Upper lobe of right lung (tissue), 1 donor: ENCODE results near the gene RAB8B. TPM values are rescaled to one million over a fixed set of nuclear protein-coding genes. Genes with fewer than 3 reads are reported as not detected.

Experiments
- ATAC-seq: fragments of 200-7000 bp; cut with Tn5 transposase; one replicate; pipeline ENCODE4 v1.9.1; 2020; ENCODE audit warnings: mild to moderate bottlenecking, moderate library complexity
- DNase-seq: peaks from one replicate; pipeline ENCODE4 v3.0.0-alpha.2; 2020
- H3K27ac ChIP-seq: fragments of 200-600 bp; one replicate; pipeline ENCODE4 v1.8.0; 2022
- H3K27me3 ChIP-seq: fragments of 200-600 bp; one replicate; pipeline ENCODE4 v1.8.0; 2022; ENCODE audit warnings: mild to moderate bottlenecking
- H3K36me3 ChIP-seq: fragments of 200-600 bp; one replicate; pipeline ENCODE4 v1.8.0; 2022
- H3K4me1 ChIP-seq: fragments of 200-600 bp; one replicate; pipeline ENCODE4 v1.8.0; 2022
- H3K4me3 ChIP-seq: fragments of 200-600 bp; one replicate; pipeline ENCODE4 v1.8.0; 2022; ENCODE audit warnings: mild to moderate bottlenecking
- H3K9me3 ChIP-seq: fragments of 200-600 bp; one replicate; pipeline ENCODE4 v1.8.0; 2022
- intact Hi-C: fragments of 100-400 bp; cut with DNase I; formaldehyde crosslinking; loops from one replicate; pipeline ENCODE4 v1.11.0; 2022
- total RNA-seq: library from RNA; stranded (reverse); fragmentation: NEBNext Ultra II Directional; extraction: Animal tissue kit (Norgen Biotek cat#: 25700); gene quantifications from one replicate; pipeline ENCODE4 v1.2.1, GENCODE V29; 2021
- TF ChIP-seq, protein P1 (sequence below): fragments of 200-600 bp; IDR thresholded peaks from one replicate; pipeline ENCODE4 v1.8.0; 2022; ENCODE audit warnings: antibody characterized with exemption
- donor health status: DM: no; HTN: yes; CAD: no; lungs with severe emphysema.

Gene RAB8B
- total RNA-seq, 1 donor from 2014 or later = 54.5 TPM

DNA sequence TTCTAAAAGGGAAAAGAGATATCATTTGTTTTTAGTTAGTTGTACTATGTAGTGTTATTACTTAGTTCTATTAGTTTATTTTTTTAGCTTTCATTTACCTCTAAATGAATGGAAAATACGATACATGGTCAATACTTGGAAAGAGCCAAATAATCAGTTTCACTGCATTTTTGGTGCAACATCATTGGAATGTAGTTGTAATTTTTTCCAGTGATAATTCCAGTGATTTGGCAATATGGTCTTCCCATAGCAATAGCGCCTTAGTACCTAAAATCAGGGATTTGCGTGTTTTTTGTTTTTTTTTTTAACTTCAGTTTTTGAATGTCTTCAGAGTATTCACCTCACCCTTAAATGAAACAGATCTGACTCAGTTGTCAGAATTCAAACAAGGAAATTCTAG, 41.8 kb downstream of the RAB8B start:
- no peaks in the 10 kb centered on the region for H3K27me3 ChIP-seq
- H3K9me3 ChIP-seq = no peaks in the 10 kb centered on the region
- H3K27ac ChIP-seq = no peak overlapping the region
- ATAC-seq (no peak), DNase-seq (no peak)
- H3K4me3 ChIP-seq = no peak overlapping the region
- peaks cover 56% of the 10 kb centered on the region for H3K4me1 ChIP-seq
- TF ChIP-seq, protein P1, sequence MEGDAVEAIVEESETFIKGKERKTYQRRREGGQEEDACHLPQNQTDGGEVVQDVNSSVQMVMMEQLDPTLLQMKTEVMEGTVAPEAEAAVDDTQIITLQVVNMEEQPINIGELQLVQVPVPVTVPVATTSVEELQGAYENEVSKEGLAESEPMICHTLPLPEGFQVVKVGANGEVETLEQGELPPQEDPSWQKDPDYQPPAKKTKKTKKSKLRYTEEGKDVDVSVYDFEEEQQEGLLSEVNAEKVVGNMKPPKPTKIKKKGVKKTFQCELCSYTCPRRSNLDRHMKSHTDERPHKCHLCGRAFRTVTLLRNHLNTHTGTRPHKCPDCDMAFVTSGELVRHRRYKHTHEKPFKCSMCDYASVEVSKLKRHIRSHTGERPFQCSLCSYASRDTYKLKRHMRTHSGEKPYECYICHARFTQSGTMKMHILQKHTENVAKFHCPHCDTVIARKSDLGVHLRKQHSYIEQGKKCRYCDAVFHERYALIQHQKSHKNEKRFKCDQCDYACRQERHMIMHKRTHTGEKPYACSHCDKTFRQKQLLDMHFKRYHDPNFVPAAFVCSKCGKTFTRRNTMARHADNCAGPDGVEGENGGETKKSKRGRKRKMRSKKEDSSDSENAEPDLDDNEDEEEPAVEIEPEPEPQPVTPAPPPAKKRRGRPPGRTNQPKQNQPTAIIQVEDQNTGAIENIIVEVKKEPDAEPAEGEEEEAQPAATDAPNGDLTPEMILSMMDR = no peak
- no peaks in the 10 kb centered on the region for H3K36me3 ChIP-seq
- intact Hi-C loops = no loop called here

DNA sequence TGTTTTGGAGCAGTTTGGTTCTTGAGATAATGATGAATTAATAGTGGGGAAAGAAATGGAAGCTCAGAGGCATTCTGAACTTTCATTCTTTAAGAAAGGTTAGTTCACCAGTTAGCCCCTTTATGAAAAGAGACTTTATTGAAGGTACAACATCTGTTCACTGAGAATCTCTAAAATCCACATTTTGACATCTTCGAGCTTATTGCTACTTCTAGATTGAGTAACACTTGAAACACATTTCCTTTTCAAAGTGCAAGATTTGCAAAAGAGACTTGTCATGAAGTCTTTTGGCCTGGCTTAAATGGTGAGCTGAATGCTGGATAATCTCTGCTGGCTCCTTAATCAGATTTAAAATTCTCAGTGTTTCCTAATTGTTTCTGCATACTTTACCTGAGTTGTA, 42.3 kb downstream of the RAB8B start:
- Histone ChIP-seq H3K4me3 (no peak overlapping the region), H3K9me3 (no peaks in the 10 kb centered on the region), H3K36me3 (no peaks in the 10 kb centered on the region), H3K27me3 (no peaks in the 10 kb centered on the region), H3K4me1 (peaks cover 54% of the 10 kb centered on the region), H3K27ac (no peak overlapping the region)
- no peak for ATAC-seq
- no peak for DNase-seq
- TF ChIP-seq, protein P1 = no peak
- intact Hi-C loops = no loop called here

DNA sequence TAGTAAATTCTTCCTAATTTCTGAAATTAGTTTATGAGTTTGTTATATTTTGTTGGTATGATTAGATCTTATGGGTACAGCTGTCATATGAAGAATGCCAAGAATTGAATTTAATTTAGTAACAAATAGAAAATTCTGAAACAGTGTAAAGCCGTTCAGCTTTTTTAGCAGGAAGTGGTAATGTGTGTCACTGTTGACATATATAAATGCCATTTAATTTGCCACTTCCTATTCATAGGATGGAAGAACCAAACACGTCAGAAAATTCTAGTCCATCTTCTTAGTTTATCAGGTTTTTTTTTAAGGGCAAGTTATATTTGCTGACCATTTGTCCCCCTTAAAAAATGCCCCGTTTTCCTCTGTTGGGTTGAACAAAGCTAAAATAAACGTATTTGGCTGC, 43.0 kb downstream of the RAB8B start:
- Histone ChIP-seq H3K4me1 (peaks cover 59% of the 10 kb centered on the region), H3K36me3 (no peaks in the 10 kb centered on the region), H3K9me3 (no peaks in the 10 kb centered on the region), H3K4me3 (no peak overlapping the region), H3K27me3 (no peaks in the 10 kb centered on the region), H3K27ac (peak overlapping the region; percentile 1)
- ATAC-seq = no peak
- intact Hi-C loops = no loop called here
- DNase-seq = no peak
- TF ChIP-seq, protein P1 = no peak

DNA sequence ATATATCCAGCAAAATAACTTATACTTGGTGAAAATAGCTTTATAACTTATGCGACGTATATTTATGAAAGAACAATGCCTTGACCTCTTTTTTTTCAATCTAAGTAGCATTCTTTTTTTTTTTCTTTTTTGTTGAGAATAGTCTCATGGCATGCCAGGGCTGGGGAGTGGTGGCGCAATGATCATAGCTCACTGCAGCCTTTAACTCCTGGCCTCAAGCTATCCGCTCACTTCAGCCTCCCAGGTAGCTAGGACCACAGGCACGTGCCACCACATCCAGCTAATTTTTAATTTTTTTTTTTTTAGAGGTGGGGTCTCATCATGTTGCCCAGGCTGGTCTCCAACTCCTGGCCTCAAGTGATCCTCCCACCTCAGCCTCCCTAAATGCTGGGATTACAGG, 43.5 kb downstream of the RAB8B start:
- TF ChIP-seq, protein P1 = no peak
- Histone ChIP-seq H3K27ac (peak overlapping the region; percentile 1), H3K9me3 (no peaks in the 10 kb centered on the region), H3K4me1 (peaks cover 55% of the 10 kb centered on the region), H3K36me3 (no peaks in the 10 kb centered on the region), H3K27me3 (no peaks in the 10 kb centered on the region), H3K4me3 (no peak overlapping the region)
- intact Hi-C loops = no loop called here
- DNase-seq = no peak
- ATAC-seq = no peak

DNA sequence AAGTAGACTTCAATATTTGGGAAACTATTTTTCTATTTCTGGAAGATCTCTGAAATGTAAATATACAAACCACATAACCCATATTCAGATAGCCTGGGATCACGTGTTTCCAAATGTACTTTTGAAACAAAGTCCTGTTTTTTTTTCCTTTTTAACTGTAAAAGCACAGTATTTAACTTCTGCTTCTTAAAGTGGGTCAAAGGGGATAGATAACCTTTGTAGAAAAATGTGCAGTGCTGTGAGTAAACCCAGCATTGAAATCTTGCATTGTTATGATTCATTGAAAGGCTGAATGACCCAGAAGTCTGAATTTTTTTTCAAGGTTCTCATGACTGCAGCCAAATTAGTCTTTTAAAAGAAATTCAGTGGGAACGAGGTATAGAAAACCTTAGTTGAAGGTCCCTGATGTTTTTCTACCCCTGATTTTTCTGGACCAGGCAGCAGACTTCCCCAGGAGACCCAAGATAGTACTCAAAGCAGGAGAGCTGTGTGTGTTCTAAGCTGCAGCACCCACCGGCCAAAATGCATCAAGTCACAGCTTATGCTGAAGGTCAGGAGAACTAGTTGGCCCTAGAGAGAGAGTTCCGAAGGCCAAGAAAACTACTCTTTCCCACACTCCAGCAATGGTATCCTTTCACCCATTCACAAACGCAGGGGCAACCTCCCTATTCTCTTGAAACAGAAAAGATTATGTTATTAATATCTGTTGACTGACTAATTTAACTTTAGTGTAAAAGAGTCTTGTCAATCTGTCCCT, 44.4 kb downstream of the RAB8B start:
- Histone ChIP-seq H3K9me3 (no peaks in the 10 kb centered on the region), H3K27ac (peak overlapping the region; percentile 60), H3K4me1 (peaks cover 55% of the 10 kb centered on the region), H3K4me3 (no peak overlapping the region), H3K36me3 (no peaks in the 10 kb centered on the region), H3K27me3 (no peaks in the 10 kb centered on the region)
- ATAC-seq (peak; percentile 61), DNase-seq (no peak)
- intact Hi-C loops = no loop called here
- TF ChIP-seq, protein P1 = no peak
